Immature natural killer cell (primary cell): ENCODE results near the gene STRC. TPM values are rescaled to one million over a fixed set of nuclear protein-coding genes. Genes with fewer than 3 reads are reported as not detected.
"Not testable (repeated sequence)": the region's sequence is repeated elsewhere in the genome, so short reads cannot be mapped to it uniquely, and the experiment has no call there.

Source experiments
- DNase-seq, 3 donors: peaks; one replicate each; pipeline ENCODE4 v3.0.0; 2022; ENCODE audit warnings: mixed read lengths in 1 of 3
- H3K27ac Mint-ChIP-seq, 6 donors: one replicate each; pipeline ENCODE4 v1.8.0; 2020; ENCODE audit warnings: mixed read lengths in 6 of 6, mild to moderate bottlenecking in 5 of 6, inconsistent platforms in 4 of 6, moderate library complexity in 3 of 6
- H3K27me3 Mint-ChIP-seq, 3 donors: one replicate each; pipeline ENCODE4 v1.8.0; 2020 to 2021; ENCODE audit warnings: low read depth in 3 of 3, mild to moderate bottlenecking in 3 of 3, mixed read lengths in 3 of 3, moderate library complexity in 3 of 3, inconsistent platforms in 1 of 3
- H3K36me3 Mint-ChIP-seq, 3 donors: one replicate each; pipeline ENCODE4 v1.8.0; 2020; ENCODE audit warnings: mixed read lengths in 3 of 3, inconsistent platforms in 2 of 3, mild to moderate bottlenecking in 2 of 3
- H3K4me1 Mint-ChIP-seq, 2 donors: one replicate each; pipeline ENCODE4 v1.8.0; 2020; ENCODE audit warnings: inconsistent platforms in 2 of 2, mild to moderate bottlenecking in 2 of 2, mixed read lengths in 2 of 2, moderate library complexity in 1 of 2
- H3K4me3 Mint-ChIP-seq, 5 donors: one replicate each; pipeline ENCODE4 v1.8.0; 2020; ENCODE audit warnings: mild to moderate bottlenecking in 5 of 5, mixed read lengths in 5 of 5, inconsistent platforms in 3 of 5, moderate library complexity in 3 of 5
- H3K9me3 Mint-ChIP-seq, 6 donors: one replicate each; pipeline ENCODE4 v1.8.0; 2020; ENCODE audit warnings: mild to moderate bottlenecking in 6 of 6, mixed read lengths in 6 of 6, inconsistent platforms in 4 of 6, moderate library complexity in 3 of 6
- polyA plus RNA-seq, 3 donors: library from polyadenylated mRNA; unstranded; fragments of 300-500 nt; fragmentation: Illumina TruSeq; gene quantifications; one replicate each; pipeline ENCODE4 v1.2.3, GENCODE V29; 2021

Gene STRC
- polyA plus RNA-seq, 3 donors from 2014 or later, result not detected

- H3K36me3 Mint-ChIP-seq, DNase-seq, H3K27me3 Mint-ChIP-seq, H3K27ac Mint-ChIP-seq, H3K9me3 Mint-ChIP-seq, H3K4me3 Mint-ChIP-seq, H3K4me1 Mint-ChIP-seq: not testable (repeated sequence)
Observed at GRCh38 chr15:43599131-43599530, 19.5 kb downstream of the STRC start.

- H3K4me1 Mint-ChIP-seq, H3K27me3 Mint-ChIP-seq, H3K4me3 Mint-ChIP-seq, H3K36me3 Mint-ChIP-seq, H3K9me3 Mint-ChIP-seq, H3K27ac Mint-ChIP-seq, DNase-seq: not testable (repeated sequence)
Observed at GRCh38 chr15:43593328-43594190, 25.0 kb downstream of the STRC start, which contains the start of gene CKMT1B. Gene CKMT1B, plus strand, starts transcription at chr15:43594027. Its CDS starts 192 bp downstream, at chr15:43594219.

- not testable (repeated sequence) for H3K27ac Mint-ChIP-seq, H3K9me3 Mint-ChIP-seq, H3K4me1 Mint-ChIP-seq, H3K27me3 Mint-ChIP-seq, H3K4me3 Mint-ChIP-seq, DNase-seq, H3K36me3 Mint-ChIP-seq
Observed at GRCh38 chr15:43592841-43593240, 25.8 kb downstream of the STRC start.

GRCh38 chr15:43589778-43590466 lies 28.7 kb downstream of the STRC start, which contains the start of gene PPIP5K1:
Gene PPIP5K1, minus strand, starts transcription at chr15:43590208. Its CDS starts 5,704 bp downstream, at chr15:43584504.
- not testable (repeated sequence) for H3K36me3 Mint-ChIP-seq, H3K27ac Mint-ChIP-seq, H3K4me3 Mint-ChIP-seq, H3K27me3 Mint-ChIP-seq, H3K4me1 Mint-ChIP-seq, H3K9me3 Mint-ChIP-seq, DNase-seq

- not testable (repeated sequence) for H3K27me3 Mint-ChIP-seq, H3K9me3 Mint-ChIP-seq, H3K36me3 Mint-ChIP-seq, DNase-seq, H3K4me3 Mint-ChIP-seq, H3K4me1 Mint-ChIP-seq, H3K27ac Mint-ChIP-seq
Observed at GRCh38 chr15:43574607-43575006, 44.0 kb downstream of the STRC start.

- H3K4me1 Mint-ChIP-seq, H3K9me3 Mint-ChIP-seq, H3K27me3 Mint-ChIP-seq, H3K36me3 Mint-ChIP-seq, H3K4me3 Mint-ChIP-seq, H3K27ac Mint-ChIP-seq, DNase-seq: not testable (repeated sequence)
Observed at GRCh38 chr15:43566615-43567014, 52.0 kb downstream of the STRC start.

GRCh38 chr15:43563793-43564192 lies 54.8 kb downstream of the STRC start:
- not testable (repeated sequence) for H3K36me3 Mint-ChIP-seq, H3K27ac Mint-ChIP-seq, H3K27me3 Mint-ChIP-seq, DNase-seq, H3K9me3 Mint-ChIP-seq, H3K4me1 Mint-ChIP-seq, H3K4me3 Mint-ChIP-seq

GRCh38 chr15:43562753-43563152 lies 55.8 kb downstream of the STRC start:
- H3K4me3 Mint-ChIP-seq, H3K36me3 Mint-ChIP-seq, H3K4me1 Mint-ChIP-seq, H3K27me3 Mint-ChIP-seq, DNase-seq, H3K9me3 Mint-ChIP-seq, H3K27ac Mint-ChIP-seq: not testable (repeated sequence)

- Mint-ChIP-seq H3K36me3 (peaks cover 5 to 14% (median 11%) of the 10 kb centered on the region in 3 donors), H3K4me3 (no peak overlapping the region), H3K27me3 (peaks cover 0 to 1% (median 0%) of the 10 kb centered on the region in 3 donors), H3K4me1 (no peaks in the 10 kb centered on the region), H3K27ac (no peak overlapping the region), H3K9me3 (no peaks in the 10 kb centered on the region)
- DNase-seq, result no peak
Observed at GRCh38 chr15:43552986-43553385, 65.6 kb downstream of the STRC start.

GRCh38 chr15:43552256-43552655 lies 66.3 kb downstream of the STRC start:
- no peak overlapping the region for H3K4me3 Mint-ChIP-seq
- no peak overlapping the region for H3K27ac Mint-ChIP-seq
- peaks cover 0 to 1% (median 0%) of the 10 kb centered on the region in 3 donors for H3K27me3 Mint-ChIP-seq
- peaks cover 7 to 14% (median 9%) of the 10 kb centered on the region in 3 donors for H3K36me3 Mint-ChIP-seq
- no peaks in the 10 kb centered on the region for H3K4me1 Mint-ChIP-seq
- DNase-seq, result no peak
- H3K9me3 Mint-ChIP-seq, result no peaks in the 10 kb centered on the region

- Mint-ChIP-seq H3K4me1 (no peaks in the 10 kb centered on the region), H3K4me3 (no peak overlapping the region), H3K9me3 (no peaks in the 10 kb centered on the region), H3K27ac (no peak overlapping the region), H3K27me3 (no peaks in the 10 kb centered on the region), H3K36me3 (peaks cover 11 to 18% (median 13%) of the 10 kb centered on the region in 3 donors)
- no peak for DNase-seq
Observed at GRCh38 chr15:43550527-43551363, 67.9 kb downstream of the STRC start.
